SJSA1 (cell line): ENCODE data around the gene GPHN. TPM values are rescaled to one million over a fixed set of nuclear protein-coding genes. Genes with fewer than 3 reads are reported as not detected.

Experiments used
- DNase-seq, 2 experiments: peaks; one replicate each; pipeline ENCODE4 v3.0.0-alpha.2; 2015 to 2020; ENCODE audit warnings: low spot score in 2 of 2, low read depth in 1 of 2
- H3K27ac ChIP-seq: fragments of 250-450 bp; sonication (Bioruptor Pico); 2 replicates; pipeline ENCODE4 v1.5.1; 2020; ENCODE audit warnings: mild to moderate bottlenecking, moderate library complexity
- H3K27me3 ChIP-seq: fragments of 250-450 bp; sonication (Bioruptor Pico); replicated peaks from 2 replicates; pipeline ENCODE4 v1.5.1; 2020; ENCODE audit warnings: mild to moderate bottlenecking, moderate library complexity
- H3K36me3 ChIP-seq: fragments of 250-450 bp; sonication (Bioruptor Pico); 2 replicates; pipeline ENCODE4 v1.5.1; 2020; ENCODE audit warnings: mild to moderate bottlenecking
- H3K4me1 ChIP-seq: fragments of 250-450 bp; sonication (Bioruptor Pico); replicated peaks from 2 replicates; pipeline ENCODE4 v1.6.1; 2021; ENCODE audit warnings: mild to moderate bottlenecking
- H3K4me3 ChIP-seq: fragments of 250-450 bp; sonication (Bioruptor Pico); 2 replicates; pipeline ENCODE4 v1.5.1; 2020; ENCODE audit warnings: mild to moderate bottlenecking
- H3K9me3 ChIP-seq: fragments of 250-450 bp; sonication (Bioruptor Pico); replicated peaks from 2 replicates; pipeline ENCODE4 v1.5.1; 2020; ENCODE audit warnings: mild to moderate bottlenecking
- total RNA-seq: library from RNA; depleted of rRNA; stranded (reverse); fragments of >200 nt; shearing (Covaris generic); gene quantifications from 2 replicates; pipeline ENCODE4 v1.2.3, GENCODE V29; 2014

GPHN gene
- total RNA-seq, 1 experiment from 2014 or later: 2.2 TPM

GRCh38 chr14:66955159-66955558 is 447.2 kb downstream of the GPHN start:
- no peak overlapping the region for H3K4me3 ChIP-seq
- no peaks in the 10 kb centered on the region for H3K36me3 ChIP-seq
- no peaks in the 10 kb centered on the region for H3K27me3 ChIP-seq
- no peak overlapping the region for H3K27ac ChIP-seq
- no peaks in the 10 kb centered on the region; the same call in 1 of the 2 replicates for H3K9me3 ChIP-seq
- DNase-seq: no peak
- no peaks in the 10 kb centered on the region for H3K4me1 ChIP-seq

DNA sequence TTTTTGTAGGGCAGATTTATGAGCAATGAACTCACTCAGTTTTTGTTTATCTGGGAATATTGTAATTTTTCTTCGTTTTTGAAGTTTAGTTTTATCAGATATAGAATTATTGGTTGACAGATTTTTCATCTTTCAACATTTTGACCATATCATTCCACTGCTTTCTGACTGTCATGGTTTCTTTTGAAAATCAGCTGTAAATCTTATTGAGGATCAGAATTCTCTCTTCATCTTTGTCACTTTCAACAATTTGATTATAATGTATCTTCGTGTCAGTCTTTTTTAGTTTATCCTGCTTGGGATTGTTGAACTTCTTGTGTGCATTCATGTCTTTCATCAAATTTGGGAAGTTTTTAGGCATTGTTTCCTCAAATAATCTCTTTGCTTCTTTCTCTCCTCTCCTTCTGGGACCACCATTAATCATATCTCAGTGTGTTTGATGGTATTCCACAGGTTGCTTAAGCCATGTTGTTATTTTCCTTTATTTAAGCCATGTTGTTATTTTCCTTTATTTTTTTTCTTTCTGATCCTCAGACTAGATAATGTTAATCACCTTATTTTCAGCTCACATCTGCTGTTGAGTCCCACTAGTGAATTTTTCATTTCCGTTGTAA is 451.6 kb downstream of the GPHN start:
- H3K4me3 ChIP-seq: no peak overlapping the region
- no peak for DNase-seq
- no peaks in the 10 kb centered on the region for H3K4me1 ChIP-seq
- H3K27ac ChIP-seq: no peak overlapping the region
- no peaks in the 10 kb centered on the region; the same call in 1 of the 2 replicates for H3K9me3 ChIP-seq
- H3K27me3 ChIP-seq: no peaks in the 10 kb centered on the region
- no peaks in the 10 kb centered on the region for H3K36me3 ChIP-seq

DNA sequence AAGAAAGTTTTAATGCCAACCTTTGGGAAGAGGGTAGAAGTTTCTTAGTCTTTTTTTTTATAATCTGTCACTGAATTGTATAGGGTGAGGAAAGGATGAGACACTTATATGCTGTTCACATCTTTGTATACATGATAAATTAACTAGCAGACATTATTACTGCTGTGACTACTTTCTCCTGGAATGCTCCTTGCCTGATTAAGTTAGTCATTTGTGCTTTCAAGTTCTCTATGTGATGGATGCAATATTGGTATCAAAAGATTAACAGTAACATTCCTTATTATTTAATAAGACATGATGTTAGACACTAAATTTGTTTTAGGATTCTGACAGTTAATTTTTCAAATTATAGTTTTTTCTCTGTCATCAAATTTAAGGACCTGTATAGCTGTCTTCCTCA is 457.9 kb downstream of the GPHN start:
- Histone ChIP-seq H3K4me1 (no peaks in the 10 kb centered on the region), H3K36me3 (no peaks in the 10 kb centered on the region), H3K27me3 (no peaks in the 10 kb centered on the region), H3K9me3 (no peaks in the 10 kb centered on the region), H3K27ac (no peak overlapping the region), H3K4me3 (no peak overlapping the region)
- no peak for DNase-seq

DNA sequence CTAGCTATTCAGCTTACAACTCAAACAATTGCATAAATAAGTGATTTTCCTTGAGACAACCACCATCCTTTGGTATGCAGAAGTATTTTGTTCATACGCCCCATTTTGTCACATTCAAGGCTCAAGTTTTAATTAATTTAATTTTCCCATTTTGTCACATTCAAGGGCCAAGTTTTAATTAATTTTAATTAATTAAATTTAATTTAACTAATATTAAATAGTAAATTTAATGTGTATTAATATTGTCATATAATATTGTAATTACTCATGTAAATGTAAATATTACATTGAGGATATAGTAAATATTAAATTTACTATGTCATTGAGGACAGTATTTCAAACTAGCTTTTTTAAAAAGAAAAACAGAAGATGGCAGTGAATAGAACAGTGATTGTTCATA is 464.5 kb downstream of the GPHN start:
- Histone ChIP-seq H3K27ac (no peak overlapping the region), H3K36me3 (no peaks in the 10 kb centered on the region), H3K27me3 (no peaks in the 10 kb centered on the region), H3K4me1 (no peaks in the 10 kb centered on the region), H3K9me3 (no peaks in the 10 kb centered on the region), H3K4me3 (no peak overlapping the region)
- no peak for DNase-seq

DNA sequence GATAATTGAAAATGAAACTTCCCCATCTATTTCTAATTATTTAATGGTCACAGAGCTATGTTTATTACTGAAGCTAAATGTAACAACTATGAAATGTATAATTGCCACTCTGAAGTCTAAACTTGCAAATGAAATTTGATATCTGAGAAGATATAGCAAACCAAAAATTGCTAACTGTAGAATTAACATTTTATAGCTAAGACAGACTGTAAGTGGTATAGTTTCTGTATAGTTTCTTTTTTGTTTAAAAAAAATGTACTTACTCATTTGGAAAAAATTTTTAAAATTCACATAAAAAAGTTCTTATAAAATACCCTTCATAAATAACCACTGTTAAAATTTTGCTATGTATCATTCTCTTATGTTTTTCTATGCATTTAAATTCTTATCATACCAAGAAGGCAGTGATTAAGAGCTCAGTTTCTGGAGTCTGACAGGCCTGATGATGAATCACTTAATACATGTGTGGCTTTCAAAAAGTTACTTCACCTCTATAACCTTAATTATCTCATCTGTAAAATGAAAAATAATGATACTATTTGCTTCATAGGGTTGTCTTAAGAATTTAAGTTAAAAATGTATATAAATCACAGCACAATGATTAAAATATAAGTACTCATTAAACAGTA is 466.6 kb downstream of the GPHN start:
- H3K4me3 ChIP-seq: no peak overlapping the region
- H3K27ac ChIP-seq: no peak overlapping the region
- H3K9me3 ChIP-seq: no peaks in the 10 kb centered on the region
- no peaks in the 10 kb centered on the region for H3K36me3 ChIP-seq
- DNase-seq: no peak
- no peaks in the 10 kb centered on the region for H3K4me1 ChIP-seq
- H3K27me3 ChIP-seq: no peaks in the 10 kb centered on the region

DNA sequence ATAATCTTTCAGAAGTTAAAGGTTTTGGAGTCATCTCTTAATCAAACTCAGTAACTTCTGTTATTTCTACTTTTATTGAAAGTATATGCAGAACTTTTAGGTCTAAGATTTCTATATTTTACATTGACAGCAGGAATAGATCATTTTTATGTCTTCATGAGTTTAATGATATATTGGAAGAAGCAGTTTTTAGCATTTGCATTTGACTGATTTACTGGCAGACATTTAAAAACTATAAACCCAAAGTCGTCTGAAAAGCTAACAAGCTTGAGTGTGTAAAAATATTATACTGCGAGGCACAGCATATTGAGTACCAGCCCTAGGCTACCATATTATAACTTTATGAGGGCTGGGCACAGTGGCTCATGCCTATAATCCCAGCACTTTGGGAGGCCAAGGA is 467.3 kb downstream of the GPHN start:
- Histone ChIP-seq H3K27ac (no peak overlapping the region), H3K27me3 (no peaks in the 10 kb centered on the region), H3K9me3 (no peaks in the 10 kb centered on the region), H3K36me3 (no peaks in the 10 kb centered on the region), H3K4me3 (no peak overlapping the region), H3K4me1 (no peaks in the 10 kb centered on the region)
- DNase-seq: no peak

GRCh38 chr14:66979101-66979974 is 471.4 kb downstream of the GPHN start:
- H3K36me3 ChIP-seq: no peaks in the 10 kb centered on the region
- no peaks in the 10 kb centered on the region for H3K9me3 ChIP-seq
- no peak for DNase-seq
- H3K27me3 ChIP-seq: no peaks in the 10 kb centered on the region
- H3K27ac ChIP-seq: no peak overlapping the region
- H3K4me1 ChIP-seq: no peaks in the 10 kb centered on the region
- H3K4me3 ChIP-seq: no peak overlapping the region

GRCh38 chr14:66982247-66982646 is 474.3 kb downstream of the GPHN start:
- Histone ChIP-seq H3K27me3 (no peaks in the 10 kb centered on the region), H3K9me3 (no peaks in the 10 kb centered on the region), H3K36me3 (no peaks in the 10 kb centered on the region), H3K4me1 (no peaks in the 10 kb centered on the region), H3K27ac (no peak overlapping the region), H3K4me3 (no peak overlapping the region)
- DNase-seq: no peak

- Histone ChIP-seq H3K9me3 (no peaks in the 10 kb centered on the region), H3K36me3 (no peaks in the 10 kb centered on the region), H3K4me3 (no peak overlapping the region), H3K4me1 (no peaks in the 10 kb centered on the region), H3K27ac (no peak overlapping the region), H3K27me3 (no peaks in the 10 kb centered on the region)
- DNase-seq: no peak
Observed at GRCh38 chr14:66992776-66993175, 484.8 kb downstream of the GPHN start.

- DNase-seq: no peak
- Histone ChIP-seq H3K27me3 (no peaks in the 10 kb centered on the region), H3K4me1 (no peaks in the 10 kb centered on the region), H3K9me3 (no peaks in the 10 kb centered on the region), H3K27ac (no peak overlapping the region), H3K4me3 (no peak overlapping the region), H3K36me3 (no peaks in the 10 kb centered on the region)
Observed at GRCh38 chr14:66993512-66993911, 485.6 kb downstream of the GPHN start.

- H3K4me3 ChIP-seq: no peak overlapping the region
- H3K9me3 ChIP-seq: no peaks in the 10 kb centered on the region
- H3K27me3 ChIP-seq: no peaks in the 10 kb centered on the region
- H3K36me3 ChIP-seq: no peaks in the 10 kb centered on the region
- no peak for DNase-seq
- H3K27ac ChIP-seq: no peak overlapping the region
- H3K4me1 ChIP-seq: no peaks in the 10 kb centered on the region
Observed at GRCh38 chr14:66998013-66998412, 490.1 kb downstream of the GPHN start.

DNA sequence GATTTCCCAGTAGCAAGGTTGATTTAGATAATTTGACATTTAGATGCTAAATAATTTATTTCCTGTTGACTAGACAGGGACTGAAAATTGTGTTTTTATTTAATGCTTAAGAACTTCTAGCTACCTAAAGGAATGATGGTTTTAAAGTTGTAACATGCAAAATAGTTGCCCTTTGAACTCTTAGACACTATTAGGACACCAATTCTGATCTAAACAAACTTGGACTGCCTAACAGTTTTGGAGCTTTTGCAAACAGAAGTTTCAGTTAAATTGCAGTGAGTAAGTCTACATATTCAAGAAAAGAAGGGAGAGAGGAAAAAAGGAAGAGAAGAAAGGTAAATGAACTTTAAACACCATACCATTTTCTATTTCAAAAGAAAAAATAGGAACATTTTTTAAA is 492.0 kb downstream of the GPHN start:
- Histone ChIP-seq H3K4me1 (no peaks in the 10 kb centered on the region), H3K9me3 (no peaks in the 10 kb centered on the region), H3K36me3 (no peaks in the 10 kb centered on the region), H3K4me3 (no peak overlapping the region), H3K27me3 (no peaks in the 10 kb centered on the region), H3K27ac (no peak overlapping the region)
- no peak for DNase-seq

GRCh38 chr14:67002994-67003753 is 495.2 kb downstream of the GPHN start:
- Histone ChIP-seq H3K27me3 (no peaks in the 10 kb centered on the region), H3K9me3 (no peaks in the 10 kb centered on the region), H3K27ac (no peak overlapping the region), H3K4me3 (no peak overlapping the region), H3K36me3 (no peaks in the 10 kb centered on the region), H3K4me1 (no peaks in the 10 kb centered on the region)
- no peak for DNase-seq

GRCh38 chr14:67004521-67004920 is 496.6 kb downstream of the GPHN start:
- Histone ChIP-seq H3K4me3 (no peak overlapping the region), H3K4me1 (no peaks in the 10 kb centered on the region), H3K27me3 (no peaks in the 10 kb centered on the region), H3K9me3 (no peaks in the 10 kb centered on the region), H3K36me3 (no peaks in the 10 kb centered on the region), H3K27ac (no peak overlapping the region)
- no peak for DNase-seq
